PC-9 (cell line): ENCODE data around the gene SLC12A3. TPM values are rescaled to one million over a fixed set of nuclear protein-coding genes. Genes with fewer than 3 reads are reported as not detected.

Experiments
- BruUV-seq: library from RNA; stranded (reverse); fragments of 400-500 nt; replicated peaks from 2 replicates; lab custom pipeline; 2021; lab: Mats Ljungman, UMichigan
- CTCF ChIA-PET: fragments of 300-600 bp; sonication (Branson Sonifier 250); formaldehyde crosslinking; loops from one replicate; lab custom pipeline; 2022; ENCODE audit warnings: antibody characterized with exemption; lab: Charles Lee
- POLR2A ChIA-PET: fragments of 300-600 bp; sonication (Branson Sonifier 250); formaldehyde crosslinking; loops from one replicate; lab custom pipeline; 2022; ENCODE audit warnings: antibody characterized with exemption; ENCODE audit not compliant: unreplicated experiment; lab: Charles Lee
- DNase-seq, 2 experiments: peaks; one replicate each; pipeline versions ENCODE4 v3.0.0 to v3.0.0-alpha.2; 2015 to 2022; ENCODE audit warnings: mixed read lengths in 1 of 2
- H2AFZ ChIP-seq: fragments of 200-600 bp; sonication (generic); 2 replicates; pipeline ENCODE4 v1.8.1; 2017; ENCODE audit warnings: antibody characterized with exemption
- H3F3A ChIP-seq: fragments of 200-600 bp; sonication (generic); 2 replicates; pipeline ENCODE4 v1.8.1; 2017; ENCODE audit warnings: antibody characterized with exemption, mild to moderate bottlenecking, low read depth; ENCODE audit not compliant: insufficient read depth
- H3K27ac ChIP-seq: fragments of 200-600 bp; sonication (generic); 2 replicates; pipeline ENCODE4 v1.6.1; 2016; ENCODE audit warnings: mixed run types
- H3K27me3 ChIP-seq: fragments of 200-600 bp; sonication (generic); 2 replicates; pipeline ENCODE4 v1.6.1; 2016; ENCODE audit warnings: low read depth, mixed run types; ENCODE audit not compliant: insufficient read depth
- H3K36me3 ChIP-seq: fragments of 200-600 bp; sonication (generic); 2 replicates; pipeline ENCODE4 v1.6.1; 2016; ENCODE audit warnings: low read depth, mixed run types
- H3K4me1 ChIP-seq: fragments of 200-600 bp; sonication (generic); replicated peaks from 2 replicates; pipeline ENCODE4 v1.6.1; 2016; ENCODE audit warnings: mixed run types; ENCODE audit not compliant: insufficient read depth
- H3K4me2 ChIP-seq: fragments of 200-600 bp; sonication (generic); 2 replicates; pipeline ENCODE4 v1.6.1; 2017; ENCODE audit warnings: mixed run types
- H3K4me3 ChIP-seq: fragments of 200-600 bp; sonication (generic); 2 replicates; pipeline ENCODE4 v1.6.1; 2016; ENCODE audit warnings: mixed run types
- H3K79me2 ChIP-seq: fragments of 200-600 bp; sonication (generic); 2 replicates; pipeline ENCODE4 v1.6.1; 2017; ENCODE audit warnings: low read depth, mixed run types
- H3K9me2 ChIP-seq: fragments of 200-600 bp; sonication (generic); 2 replicates; pipeline ENCODE4 v1.8.1; 2017; ENCODE audit warnings: mild to moderate bottlenecking; ENCODE audit not compliant: insufficient read depth
- H3K9me3 ChIP-seq: fragments of 200-600 bp; sonication (generic); 2 replicates; pipeline ENCODE4 v1.8.1; 2016; ENCODE audit warnings: low read depth; ENCODE audit not compliant: insufficient read depth
- H4K20me1 ChIP-seq: fragments of 200-600 bp; sonication (generic); 2 replicates; pipeline ENCODE4 v1.8.1; 2017; ENCODE audit not compliant: insufficient read depth
- EZH2 ChIP-seq: fragments of 200-600 bp; sonication (generic); IDR thresholded peaks from 2 replicates; pipeline ENCODE4 v1.8.0; 2017; ENCODE audit warnings: antibody characterized with exemption, low read depth
- intact Hi-C: fragments of 100-400 bp; cut with micrococcal nuclease; formaldehyde crosslinking; loops from one replicate; pipeline ENCODE4 v1.10.0; 2022; ENCODE audit not compliant: unreplicated experiment
- total RNA-seq: library from RNA; stranded (reverse); gene quantifications from 2 replicates; pipeline ENCODE4 v1.2.3, GENCODE V29; 2021
- TF ChIP-seq, protein P1 (sequence below): fragments of 200-600 bp; sonication (generic); conservative IDR thresholded peaks from 2 replicates; pipeline ENCODE4 v1.6.1; 2017; ENCODE audit warnings: mixed run types, antibody characterized with exemption, mild to moderate bottlenecking, moderate library complexity

The SLC12A3 gene
- total RNA-seq, 1 experiment from 2014 or later, result 0.26 TPM

DNA sequence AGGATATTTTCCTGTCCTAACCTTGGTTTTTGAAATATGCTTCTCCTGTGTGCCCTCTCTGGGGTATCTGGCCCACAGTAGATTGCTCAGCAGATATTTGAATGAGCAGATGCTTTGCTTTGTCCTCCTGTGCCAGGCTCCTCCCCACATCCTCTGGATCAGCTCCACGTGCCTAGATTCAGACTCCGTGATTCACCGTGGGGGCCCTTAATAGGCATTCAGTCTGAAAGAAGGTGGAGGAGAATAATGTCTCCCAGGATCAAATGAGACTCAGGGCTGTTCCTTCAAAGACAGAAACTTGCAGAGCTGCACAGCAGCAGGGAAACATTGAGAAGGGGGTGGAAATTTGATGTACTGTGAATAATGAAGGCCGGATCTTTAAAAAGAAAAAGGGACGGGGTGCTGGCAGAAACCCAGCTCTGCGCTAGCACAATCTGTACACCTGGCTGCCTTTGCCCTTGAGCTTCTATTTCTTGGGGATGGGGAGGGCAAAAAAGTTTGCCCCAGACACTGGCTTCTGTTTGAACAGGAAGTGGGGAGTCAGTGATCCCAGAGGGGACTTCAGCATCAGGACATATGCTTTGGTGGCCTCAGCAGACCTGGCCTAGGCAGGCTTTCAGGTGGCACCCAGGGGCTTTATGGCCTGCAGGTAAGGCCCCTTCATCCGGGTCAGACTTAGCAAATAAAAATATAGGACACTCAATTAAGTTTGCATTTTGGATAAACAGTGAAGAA, 15.9 kb upstream of the SLC12A3 start:
- no peaks in the 10 kb centered on the region for H3K9me3 ChIP-seq
- H3K9me2 ChIP-seq, result no peaks in the 10 kb centered on the region
- ChIA-PET POLR2A (interaction anchor here (0.7 kb wide), 1 partner anchor 773 kb away, joined by 6 read pairs; no protein-coding TSS in a partner anchor), CTCF (no interaction called here)
- H3K27ac ChIP-seq, result no peak overlapping the region
- H4K20me1 ChIP-seq, result no peaks in the 10 kb centered on the region
- peaks cover 28% of the 10 kb centered on the region for H3K4me1 ChIP-seq
- no TSS peak for BruUV-seq
- intact Hi-C loops, result no loop called here
- no peak overlapping the region for H3K4me2 ChIP-seq
- H3K36me3 ChIP-seq, result no peaks in the 10 kb centered on the region
- no peak for TF ChIP-seq EZH2
- TF ChIP-seq, protein P1, sequence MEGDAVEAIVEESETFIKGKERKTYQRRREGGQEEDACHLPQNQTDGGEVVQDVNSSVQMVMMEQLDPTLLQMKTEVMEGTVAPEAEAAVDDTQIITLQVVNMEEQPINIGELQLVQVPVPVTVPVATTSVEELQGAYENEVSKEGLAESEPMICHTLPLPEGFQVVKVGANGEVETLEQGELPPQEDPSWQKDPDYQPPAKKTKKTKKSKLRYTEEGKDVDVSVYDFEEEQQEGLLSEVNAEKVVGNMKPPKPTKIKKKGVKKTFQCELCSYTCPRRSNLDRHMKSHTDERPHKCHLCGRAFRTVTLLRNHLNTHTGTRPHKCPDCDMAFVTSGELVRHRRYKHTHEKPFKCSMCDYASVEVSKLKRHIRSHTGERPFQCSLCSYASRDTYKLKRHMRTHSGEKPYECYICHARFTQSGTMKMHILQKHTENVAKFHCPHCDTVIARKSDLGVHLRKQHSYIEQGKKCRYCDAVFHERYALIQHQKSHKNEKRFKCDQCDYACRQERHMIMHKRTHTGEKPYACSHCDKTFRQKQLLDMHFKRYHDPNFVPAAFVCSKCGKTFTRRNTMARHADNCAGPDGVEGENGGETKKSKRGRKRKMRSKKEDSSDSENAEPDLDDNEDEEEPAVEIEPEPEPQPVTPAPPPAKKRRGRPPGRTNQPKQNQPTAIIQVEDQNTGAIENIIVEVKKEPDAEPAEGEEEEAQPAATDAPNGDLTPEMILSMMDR, result no peak
- H3F3A ChIP-seq, result peaks cover 25% of the 10 kb centered on the region; the same call in 1 of the 2 replicates
- no peaks in the 10 kb centered on the region for H3K79me2 ChIP-seq
- H3K4me3 ChIP-seq, result no peak overlapping the region
- H2AFZ ChIP-seq, result no peak overlapping the region
- DNase-seq, result peak in 1 of 2 experiments; percentile 19
- no peaks in the 10 kb centered on the region for H3K27me3 ChIP-seq

DNA sequence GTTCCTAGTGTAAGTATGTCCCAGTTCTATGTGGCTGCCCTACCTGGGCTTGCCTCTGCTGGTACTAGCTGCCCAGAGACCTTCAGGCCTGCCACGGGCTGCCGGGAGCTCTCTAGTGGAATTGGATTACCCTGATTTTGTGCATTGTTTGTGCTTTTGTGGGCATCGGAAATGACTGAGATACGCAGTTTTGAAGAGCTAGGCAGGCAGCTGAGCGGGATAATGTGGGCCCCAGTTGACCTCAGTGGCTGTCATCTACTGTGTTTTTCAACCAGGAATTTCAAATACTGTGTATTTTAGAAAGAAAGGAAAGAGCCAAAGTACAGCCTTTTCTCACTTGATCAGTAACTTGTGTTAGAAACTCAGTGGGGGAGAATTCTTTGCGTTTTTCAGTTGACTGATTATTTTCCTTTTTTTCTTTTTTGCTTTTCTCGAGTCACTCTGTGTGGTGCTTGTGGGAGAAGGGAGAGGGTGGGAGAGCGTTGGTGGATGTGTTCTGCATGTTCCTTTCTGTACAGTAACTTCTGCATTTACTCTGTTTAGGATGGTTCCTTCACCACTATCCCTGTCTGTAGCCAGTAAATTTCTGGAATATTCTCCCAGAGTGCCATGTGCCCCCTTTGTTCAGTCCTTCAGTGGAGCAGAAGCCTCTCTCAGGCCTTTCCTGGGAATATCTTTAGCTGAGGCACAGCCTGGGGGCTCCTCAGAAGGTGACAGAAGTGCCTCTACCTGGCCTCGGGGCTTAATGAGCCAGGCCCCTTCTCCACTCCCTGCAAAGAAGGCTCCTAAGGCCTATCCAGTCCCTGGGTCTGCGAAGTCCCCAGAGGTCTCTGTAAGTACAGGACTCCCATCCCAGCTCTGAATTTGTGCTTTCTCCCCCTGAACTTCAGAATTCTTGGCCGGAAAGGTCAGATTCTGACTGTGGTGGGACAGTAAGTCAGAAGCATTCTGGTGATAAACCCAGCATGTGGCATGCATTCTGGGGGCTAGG, 15.0 kb upstream of the SLC12A3 start:
- Histone ChIP-seq H3F3A (peaks cover 25% of the 10 kb centered on the region; the same call in 1 of the 2 replicates), H3K4me1 (peaks cover 28% of the 10 kb centered on the region), H3K9me2 (no peaks in the 10 kb centered on the region), H3K36me3 (no peaks in the 10 kb centered on the region), H3K79me2 (no peaks in the 10 kb centered on the region), H3K4me3 (no peak overlapping the region), H3K9me3 (no peaks in the 10 kb centered on the region), H4K20me1 (no peaks in the 10 kb centered on the region), H2AFZ (no peak overlapping the region), H3K27me3 (no peaks in the 10 kb centered on the region), H3K27ac (peak overlapping the region; percentile 31; the same call in 1 of the 2 replicates), H3K4me2 (no peak overlapping the region)
- POLR2A ChIA-PET, result interaction anchor here (0.7 kb wide), 1 partner anchor 772 kb away, joined by 6 read pairs; no protein-coding TSS in a partner anchor
- BruUV-seq, result no TSS peak
- intact Hi-C loops, result no loop called here
- CTCF ChIA-PET, result interaction anchor here (0.6 kb wide), 1 partner anchor 55 kb away, joined by 9 read pairs; no protein-coding TSS in a partner anchor
- DNase-seq, result peak in 1 of 2 experiments; percentile 19
- TF ChIP-seq, protein P1, result no peak
- TF ChIP-seq EZH2, result no peak
